ENCODE results near the gene CRK.
"Not testable (repeated sequence)": the region's sequence is repeated elsewhere in the genome, so short reads cannot be mapped to it uniquely, and the experiment has no call there.

Gene CRK

DNA sequence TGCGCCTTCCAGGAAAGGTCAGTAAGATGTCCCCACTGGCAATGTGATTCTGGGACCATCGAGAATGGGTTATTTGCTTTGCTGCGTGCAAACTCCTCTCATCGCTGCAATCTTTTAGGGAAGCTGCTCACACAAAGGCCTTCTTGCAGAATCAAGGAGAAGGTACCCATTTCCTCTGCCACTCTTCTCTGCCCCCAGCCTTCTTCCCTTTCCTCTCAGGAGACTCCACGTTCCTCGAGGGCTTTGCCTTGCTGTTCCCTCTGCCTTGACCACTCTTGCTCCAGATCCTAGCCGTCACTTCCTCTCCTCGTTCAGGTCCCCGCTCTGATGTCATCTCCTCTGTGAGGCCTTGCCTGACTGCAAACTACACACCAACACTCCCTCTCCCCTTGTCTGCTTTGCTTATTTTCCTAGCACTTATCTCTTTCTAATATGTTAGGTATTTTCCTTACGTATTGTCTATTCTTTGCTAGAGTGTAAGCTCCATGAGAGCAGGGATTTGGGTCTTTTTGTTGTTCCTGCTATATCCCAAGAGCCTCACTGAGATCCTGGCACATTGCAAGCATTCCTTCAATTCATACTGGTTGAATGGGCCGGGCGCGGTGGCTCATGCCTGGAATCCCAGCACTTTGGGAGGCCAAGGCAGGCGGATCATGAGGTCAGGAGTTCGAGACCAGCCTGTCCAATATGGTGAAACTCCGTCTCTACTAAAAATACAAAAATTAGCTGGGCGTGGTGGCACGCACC is 5.3 kb upstream of the CRK start:
- no peak overlapping the region for H3K4me3 ChIP-seq (ENCODE audit: low read length)
- no peak overlapping the region for H3K9ac ChIP-seq (ENCODE audit: low read depth, low read length)
- WGBS = 94% methylated on average over 18 of the region's 18 CpGs
- no peaks in the 10 kb centered on the region for H3K27me3 ChIP-seq (ENCODE audit: insufficient read depth, low read length)
- no peaks in the 10 kb centered on the region for H3K4me1 ChIP-seq (ENCODE audit: insufficient read depth, low read length)
- H3K36me3 ChIP-seq (ENCODE audit: insufficient read depth, low read length) = peaks cover 20% of the 10 kb centered on the region
- H3K27ac ChIP-seq (ENCODE audit: low read depth, low read length) = no peak overlapping the region
- H3K9me3 ChIP-seq (ENCODE audit: insufficient read depth, low read depth, low read length) = no peaks in the 10 kb centered on the region

DNA sequence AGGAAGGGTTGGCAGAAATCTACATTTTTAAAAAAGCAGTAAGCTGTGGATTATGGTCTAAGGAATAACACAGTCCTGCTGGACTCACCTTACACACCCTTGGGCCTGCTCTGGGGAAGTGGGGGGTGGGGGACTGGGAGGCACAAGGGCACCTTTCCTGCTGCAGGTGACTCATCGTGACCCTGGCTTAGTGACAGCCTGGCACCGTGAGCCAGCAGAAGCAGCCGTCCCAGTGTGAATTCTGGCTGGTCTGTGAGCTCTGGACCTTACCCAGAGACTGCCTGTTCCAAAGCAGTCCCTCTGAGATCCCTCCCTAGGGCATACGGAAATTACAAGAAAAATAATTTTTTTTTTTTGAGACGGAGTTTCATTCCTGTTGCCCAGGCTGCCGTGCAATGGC is 4.2 kb upstream of the CRK start:
- Histone ChIP-seq H3K9ac (ENCODE audit: low read depth, low read length) (no peak overlapping the region), H3K4me3 (ENCODE audit: low read length) (no peak overlapping the region), H3K9me3 (ENCODE audit: insufficient read depth, low read depth, low read length) (no peaks in the 10 kb centered on the region), H3K36me3 (ENCODE audit: insufficient read depth, low read length) (peaks cover 11% of the 10 kb centered on the region; the same call in 1 of the 2 replicates), H3K27ac (ENCODE audit: low read depth, low read length) (no peak overlapping the region), H3K4me1 (ENCODE audit: insufficient read depth, low read length) (no peaks in the 10 kb centered on the region), H3K27me3 (ENCODE audit: insufficient read depth, low read length) (no peaks in the 10 kb centered on the region)
- 85% methylated on average over 6 of the region's 6 CpGs for WGBS

DNA sequence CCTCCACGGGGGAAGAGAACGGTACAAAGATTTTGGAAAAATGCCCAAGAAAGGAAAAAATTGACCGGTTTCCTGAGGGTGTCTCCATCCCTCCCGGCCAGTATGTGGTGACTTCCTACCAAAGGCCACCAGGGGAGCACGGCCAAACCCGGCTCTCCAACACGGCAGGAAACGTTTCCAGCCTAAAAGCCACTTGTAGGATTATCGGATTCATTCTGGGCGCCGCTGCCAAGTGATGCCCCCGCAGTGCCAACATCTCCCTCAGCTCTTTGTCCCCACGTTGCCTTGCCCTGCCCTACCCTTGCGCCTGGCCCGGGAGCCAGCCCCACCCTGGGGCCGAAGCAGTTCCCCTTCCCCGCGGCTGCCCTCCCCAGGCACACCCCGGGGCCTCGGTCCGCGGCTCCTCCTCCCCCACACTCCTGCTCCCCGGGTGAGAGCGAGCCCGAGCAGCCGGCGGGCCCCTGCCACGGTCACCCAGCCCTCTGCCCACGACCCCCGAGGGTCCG is 688 bp downstream of the CRK start:
- H3K9me3 ChIP-seq (ENCODE audit: insufficient read depth, low read depth, low read length) = no peaks in the 10 kb centered on the region
- peaks cover 19% of the 10 kb centered on the region for H3K36me3 ChIP-seq (ENCODE audit: insufficient read depth, low read length)
- H3K27me3 ChIP-seq (ENCODE audit: insufficient read depth, low read length) = no peaks in the 10 kb centered on the region
- H3K27ac ChIP-seq (ENCODE audit: low read depth, low read length) = peak overlapping the region; percentile 97
- H3K9ac ChIP-seq (ENCODE audit: low read depth, low read length) = peak overlapping the region; percentile 95
- peaks cover 7% of the 10 kb centered on the region; the same call in 1 of the 2 replicates for H3K4me1 ChIP-seq (ENCODE audit: insufficient read depth, low read length)
- H3K4me3 ChIP-seq (ENCODE audit: low read length) = peak overlapping the region; percentile 97
- WGBS = under 1% methylated on average over 31 of the region's 31 CpGs

DNA sequence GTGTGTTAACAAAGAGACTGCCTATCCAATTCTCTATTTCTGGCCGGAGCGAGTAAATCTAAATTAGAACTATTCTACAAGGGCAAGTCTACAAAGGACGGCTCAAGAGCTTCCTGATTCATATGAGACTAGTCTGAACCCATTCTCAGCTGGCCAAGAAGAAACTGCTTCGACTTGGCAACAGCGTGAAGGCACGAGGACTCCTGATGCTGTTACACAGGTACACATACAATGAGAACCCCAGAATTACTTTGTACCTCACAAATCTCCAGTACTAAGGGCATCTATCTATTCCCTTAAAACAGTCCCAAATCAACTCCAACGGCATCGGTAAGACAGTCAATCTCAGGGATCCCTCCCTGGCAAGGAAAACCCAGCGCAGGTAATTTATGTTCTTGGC is 1.5 kb downstream of the CRK start:
- Histone ChIP-seq H3K4me1 (ENCODE audit: insufficient read depth, low read length) (peaks cover 7% of the 10 kb centered on the region; the same call in 1 of the 2 replicates), H3K9ac (ENCODE audit: low read depth, low read length) (peak overlapping the region; percentile 95; the same call in 1 of the 2 replicates), H3K27me3 (ENCODE audit: insufficient read depth, low read length) (no peaks in the 10 kb centered on the region), H3K27ac (ENCODE audit: low read depth, low read length) (no peak overlapping the region), H3K9me3 (ENCODE audit: insufficient read depth, low read depth, low read length) (no peaks in the 10 kb centered on the region), H3K4me3 (ENCODE audit: low read length) (peak overlapping the region; percentile 97), H3K36me3 (ENCODE audit: insufficient read depth, low read length) (peaks cover 19% of the 10 kb centered on the region)
- 91% methylated on average over 9 of the region's 9 CpGs for WGBS

DNA sequence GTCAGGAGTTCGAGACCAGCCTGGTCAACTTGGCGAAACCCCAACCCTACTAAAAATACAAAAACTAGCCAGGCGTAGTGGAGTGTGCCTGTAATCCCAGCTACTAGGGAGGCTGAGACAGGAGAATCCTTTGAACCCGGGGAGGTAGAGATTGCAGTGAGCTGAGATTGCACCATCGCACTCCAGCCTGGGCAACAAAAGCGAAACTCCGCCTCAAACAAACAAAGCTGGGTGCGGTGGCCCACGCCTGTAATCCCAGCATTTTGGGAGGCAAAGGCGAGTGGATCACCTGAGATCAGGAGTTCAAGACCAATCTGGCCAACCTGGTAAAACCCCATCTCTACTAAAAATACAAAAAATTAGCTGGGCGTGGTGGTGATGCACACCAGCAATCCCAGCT is 2.3 kb downstream of the CRK start:
- not testable (repeated sequence) for H3K27me3 ChIP-seq (ENCODE audit: insufficient read depth, low read length); H3K27ac ChIP-seq (ENCODE audit: low read depth, low read length); H3K4me3 ChIP-seq (ENCODE audit: low read length); H3K9me3 ChIP-seq (ENCODE audit: insufficient read depth, low read depth, low read length); H3K9ac ChIP-seq (ENCODE audit: low read depth, low read length); H3K4me1 ChIP-seq (ENCODE audit: insufficient read depth, low read length)
- WGBS = 93% methylated on average over 11 of the region's 11 CpGs
- peaks cover 19% of the 10 kb centered on the region for H3K36me3 ChIP-seq (ENCODE audit: insufficient read depth, low read length)

DNA sequence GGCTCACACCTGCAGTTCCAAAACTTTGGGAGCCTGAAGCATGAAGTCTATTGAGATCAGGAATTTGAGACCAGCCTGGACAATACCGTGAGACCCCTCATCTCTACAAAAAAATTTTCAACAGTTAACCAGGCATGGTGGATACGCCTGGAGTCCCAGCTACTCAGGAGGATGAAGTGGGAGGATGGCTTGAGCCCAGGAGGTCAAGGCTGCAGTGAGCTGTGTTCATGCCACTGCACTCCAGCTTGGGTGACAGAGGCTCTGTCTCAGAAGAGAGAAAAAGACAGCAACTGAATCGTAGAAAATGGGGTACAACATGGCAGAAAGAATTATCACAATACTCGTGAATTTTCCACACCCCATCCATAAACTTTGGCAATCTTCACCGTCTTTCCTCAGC is 3.2 kb downstream of the CRK start:
- Histone ChIP-seq H3K9ac (ENCODE audit: low read depth, low read length) (no peak overlapping the region), H3K4me1 (ENCODE audit: insufficient read depth, low read length) (peaks cover 7% of the 10 kb centered on the region; the same call in 1 of the 2 replicates), H3K4me3 (ENCODE audit: low read length) (no peak overlapping the region), H3K9me3 (ENCODE audit: insufficient read depth, low read depth, low read length) (no peaks in the 10 kb centered on the region), H3K27me3 (ENCODE audit: insufficient read depth, low read length) (no peaks in the 10 kb centered on the region), H3K27ac (ENCODE audit: low read depth, low read length) (no peak overlapping the region), H3K36me3 (ENCODE audit: insufficient read depth, low read length) (peaks cover 22% of the 10 kb centered on the region)
- WGBS = 99% methylated on average over 3 of the region's 5 CpGs

DNA sequence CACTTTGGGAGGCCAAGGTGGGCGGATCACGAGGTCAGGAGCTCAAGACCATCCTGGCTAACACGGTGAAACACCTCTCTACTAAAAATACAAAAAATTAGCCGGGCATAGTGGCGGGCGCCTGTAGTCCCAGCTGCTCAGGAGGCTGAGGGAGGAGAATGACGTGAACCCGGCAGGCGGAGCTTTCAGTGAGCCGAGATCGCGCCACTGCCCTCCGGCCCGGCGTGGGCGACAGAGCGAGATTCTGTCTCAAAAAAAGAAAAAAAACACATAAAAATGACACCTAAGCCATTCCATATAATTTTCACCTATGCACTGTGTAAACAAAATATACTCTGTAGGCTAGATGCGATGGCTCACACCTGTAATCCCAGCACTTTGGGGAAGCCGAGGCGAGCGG is 5.8 kb downstream of the CRK start:
- not testable (repeated sequence) for H3K27ac ChIP-seq (ENCODE audit: low read depth, low read length); H3K9ac ChIP-seq (ENCODE audit: low read depth, low read length); H3K9me3 ChIP-seq (ENCODE audit: insufficient read depth, low read depth, low read length); H3K27me3 ChIP-seq (ENCODE audit: insufficient read depth, low read length); H3K4me3 ChIP-seq (ENCODE audit: low read length); H3K4me1 ChIP-seq (ENCODE audit: insufficient read depth, low read length)
- WGBS = 98% methylated on average over 21 of the region's 21 CpGs
- peaks cover 26% of the 10 kb centered on the region for H3K36me3 ChIP-seq (ENCODE audit: insufficient read depth, low read length)

DNA sequence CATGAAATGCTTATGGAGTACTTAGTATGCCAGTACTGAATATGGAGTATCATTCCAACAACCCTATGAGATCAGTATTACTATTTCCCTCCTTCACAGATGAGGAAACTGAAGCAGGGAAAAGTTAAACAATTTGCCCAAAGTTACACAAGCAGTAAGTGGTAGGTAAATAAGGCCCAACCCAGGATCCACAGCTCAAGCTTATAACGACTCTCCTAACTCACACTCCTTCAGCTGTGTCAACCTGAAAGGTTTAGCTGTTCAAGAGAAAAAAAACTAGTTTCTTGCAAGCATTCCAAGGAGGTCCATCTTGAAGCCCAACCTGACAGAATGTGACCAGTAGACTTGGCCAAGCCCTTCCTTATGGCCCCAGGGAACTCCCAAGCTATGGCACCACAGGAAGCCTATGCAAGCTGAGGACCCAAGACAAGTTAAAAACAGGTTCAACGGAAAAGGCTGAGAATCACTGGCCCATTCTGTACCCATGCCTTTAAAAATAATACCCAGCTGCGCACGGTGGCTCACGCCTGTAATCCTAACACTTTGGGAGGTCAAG is 6.5 kb downstream of the CRK start:
- no peak overlapping the region for H3K4me3 ChIP-seq (ENCODE audit: low read length)
- H3K36me3 ChIP-seq (ENCODE audit: insufficient read depth, low read length) = peaks cover 29% of the 10 kb centered on the region
- no peak overlapping the region for H3K9ac ChIP-seq (ENCODE audit: low read depth, low read length)
- no peak overlapping the region for H3K27ac ChIP-seq (ENCODE audit: low read depth, low read length)
- no peaks in the 10 kb centered on the region for H3K9me3 ChIP-seq (ENCODE audit: insufficient read depth, low read depth, low read length)
- peaks cover 2% of the 10 kb centered on the region; the same call in 1 of the 2 replicates for H3K4me1 ChIP-seq (ENCODE audit: insufficient read depth, low read length)
- H3K27me3 ChIP-seq (ENCODE audit: insufficient read depth, low read length) = no peaks in the 10 kb centered on the region
- WGBS = 92% methylated on average over 5 of the region's 5 CpGs

DNA sequence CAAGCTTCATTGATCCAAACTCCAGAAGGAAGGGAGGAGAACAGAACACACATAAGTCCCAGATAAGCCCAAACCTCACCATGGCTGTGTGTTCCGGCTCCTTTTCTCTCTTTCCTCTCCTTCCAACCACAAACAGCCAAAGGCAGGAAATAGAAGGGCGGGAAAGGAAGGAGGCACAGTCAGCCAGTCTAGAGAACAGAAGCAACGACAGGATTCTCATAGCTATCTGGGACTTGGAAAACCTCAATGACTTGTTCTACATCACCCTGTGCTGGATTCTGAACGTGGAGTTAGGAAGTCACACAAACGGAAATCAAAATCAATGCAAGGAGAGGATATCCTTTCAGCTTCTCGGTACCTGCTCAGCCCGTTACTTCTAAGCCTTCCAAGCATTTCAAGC is 9.0 kb downstream of the CRK start:
- Histone ChIP-seq H3K9me3 (ENCODE audit: insufficient read depth, low read depth, low read length) (no peaks in the 10 kb centered on the region), H3K4me3 (ENCODE audit: low read length) (no peak overlapping the region), H3K27ac (ENCODE audit: low read depth, low read length) (no peak overlapping the region), H3K9ac (ENCODE audit: low read depth, low read length) (no peak overlapping the region), H3K36me3 (ENCODE audit: insufficient read depth, low read length) (peaks cover 13% of the 10 kb centered on the region; the same call in 1 of the 2 replicates), H3K4me1 (ENCODE audit: insufficient read depth, low read length) (no peaks in the 10 kb centered on the region), H3K27me3 (ENCODE audit: insufficient read depth, low read length) (no peaks in the 10 kb centered on the region)
- 94% methylated on average over 7 of the region's 7 CpGs for WGBS

DNA sequence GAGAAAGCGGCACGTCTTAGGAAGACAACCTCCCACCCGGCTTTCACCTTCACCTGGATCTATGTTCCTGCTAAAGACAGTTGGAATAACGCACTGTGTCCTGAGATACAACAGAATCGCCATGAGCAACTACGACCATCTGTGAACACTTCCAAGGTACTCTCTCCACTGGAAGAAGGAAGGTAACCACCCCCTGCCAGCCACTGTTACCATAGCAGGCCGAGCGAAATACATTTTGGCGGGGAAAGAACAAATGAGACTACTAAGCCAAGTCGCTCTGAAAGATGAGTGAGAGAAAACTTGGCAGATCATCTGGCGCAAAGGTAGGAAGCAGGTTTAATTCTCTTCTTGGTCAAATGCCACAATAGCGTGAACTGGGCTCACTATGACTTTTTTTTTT is 9.8 kb downstream of the CRK start:
- Histone ChIP-seq H3K4me1 (ENCODE audit: insufficient read depth, low read length) (no peaks in the 10 kb centered on the region), H3K4me3 (ENCODE audit: low read length) (no peak overlapping the region), H3K27me3 (ENCODE audit: insufficient read depth, low read length) (no peaks in the 10 kb centered on the region), H3K36me3 (ENCODE audit: insufficient read depth, low read length) (peaks cover 11% of the 10 kb centered on the region; the same call in 1 of the 2 replicates), H3K27ac (ENCODE audit: low read depth, low read length) (no peak overlapping the region), H3K9me3 (ENCODE audit: insufficient read depth, low read depth, low read length) (no peaks in the 10 kb centered on the region), H3K9ac (ENCODE audit: low read depth, low read length) (no peak overlapping the region)
- WGBS = 96% methylated on average over 12 of the region's 12 CpGs

DNA sequence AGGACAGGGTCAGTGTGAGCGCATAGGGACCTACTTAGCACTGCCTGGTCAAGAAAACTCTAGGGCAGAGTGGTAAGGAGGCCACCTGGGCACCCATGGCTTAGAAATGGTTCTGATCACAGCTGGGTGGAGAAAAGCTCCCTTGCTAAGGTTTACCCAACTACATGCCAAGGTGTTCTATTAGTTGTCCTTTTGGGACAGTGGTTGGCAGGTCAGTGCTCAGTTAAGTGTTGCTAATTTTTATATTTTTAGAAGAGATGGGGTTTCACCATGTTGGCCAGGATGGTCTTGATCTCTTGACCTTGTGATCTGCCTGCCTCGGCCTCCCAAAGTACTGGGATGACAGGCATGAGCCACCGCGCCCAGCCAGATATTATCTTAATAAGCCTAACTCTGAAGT is 10.3 kb downstream of the CRK start:
- H3K4me3 ChIP-seq (ENCODE audit: low read length); H3K4me1 ChIP-seq (ENCODE audit: insufficient read depth, low read length); H3K9ac ChIP-seq (ENCODE audit: low read depth, low read length); H3K27me3 ChIP-seq (ENCODE audit: insufficient read depth, low read length); H3K27ac ChIP-seq (ENCODE audit: low read depth, low read length); H3K9me3 ChIP-seq (ENCODE audit: insufficient read depth, low read depth, low read length): not testable (repeated sequence)
- WGBS = 95% methylated on average over 4 of the region's 4 CpGs
- H3K36me3 ChIP-seq (ENCODE audit: insufficient read depth, low read length) = peaks cover 14% of the 10 kb centered on the region; the same call in 1 of the 2 replicates

All from HUES64 (cell line).